Lower lobe of right lung (tissue), 2 donors: ENCODE results near the gene MICAL1. TPM values are rescaled to one million over a fixed set of nuclear protein-coding genes. Genes with fewer than 3 reads are reported as not detected.
A peak's percentile ranks its signal among the peaks of the same experiment; 100 is the strongest.

Experiments
- ATAC-seq, 2 donors: fragments of 200-7000 bp; cut with Tn5 transposase; one replicate each; pipeline ENCODE4 v1.9.1; 2020 to 2022; ENCODE audit warnings: mild to moderate bottlenecking in 2 of 2, moderate library complexity in 2 of 2
- DNase-seq: peaks from one replicate; pipeline ENCODE4 v3.0.0-alpha.2; 2020
- H3K27ac ChIP-seq: fragments of 200-600 bp; one replicate; pipeline ENCODE4 v1.8.0; 2022
- H3K27me3 ChIP-seq: fragments of 200-600 bp; one replicate; pipeline ENCODE4 v1.8.0; 2022; ENCODE audit warnings: low read depth
- H3K36me3 ChIP-seq: fragments of 200-600 bp; one replicate; pipeline ENCODE4 v1.8.0; 2022; ENCODE audit warnings: mild to moderate bottlenecking
- H3K4me1 ChIP-seq: fragments of 200-600 bp; one replicate; pipeline ENCODE4 v1.8.0; 2022
- H3K4me3 ChIP-seq: fragments of 200-600 bp; one replicate; pipeline ENCODE4 v1.8.0; 2022; ENCODE audit warnings: mild to moderate bottlenecking
- H3K9me3 ChIP-seq: fragments of 200-600 bp; one replicate; pipeline ENCODE4 v1.8.0; 2022
- intact Hi-C: fragments of 100-400 bp; cut with DNase I; formaldehyde crosslinking; loops from one replicate; pipeline ENCODE4 v1.11.0; 2022
- total RNA-seq: library from RNA; stranded (reverse); fragmentation: NEBNext Ultra II Directional; extraction: Animal tissue kit (Norgen Biotek cat#: 25700); gene quantifications from one replicate; pipeline ENCODE4 v1.2.1, GENCODE V29; 2021
- TF ChIP-seq, protein P1 (sequence below): fragments of 200-600 bp; IDR thresholded peaks from one replicate; pipeline ENCODE4 v1.8.0; 2022; ENCODE audit warnings: antibody characterized with exemption, mild to moderate bottlenecking
- donor health status: DM: no; HTN: yes; CAD: no; lungs with severe emphysema.

MICAL1 gene
- total RNA-seq, 1 donor from 2014 or later: 79.4 TPM

DNA sequence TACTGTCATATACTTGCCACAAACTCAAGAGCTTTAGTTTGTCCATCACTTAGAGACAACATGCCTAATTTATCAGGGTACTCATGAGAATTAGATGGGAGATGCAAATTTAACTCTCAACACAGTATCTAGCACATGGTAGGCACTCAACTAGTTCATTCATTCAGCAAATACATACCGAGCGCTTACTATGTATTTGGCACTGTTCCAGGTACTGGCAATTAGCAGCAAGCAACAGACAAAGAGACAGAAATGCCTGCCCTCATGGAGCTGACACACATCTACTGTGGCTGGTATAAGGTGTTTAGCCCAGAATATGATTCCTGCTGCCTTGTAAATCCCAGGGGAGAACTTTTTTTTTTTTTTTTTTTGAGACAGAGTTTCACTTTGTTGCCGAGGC lies 4.8 kb downstream of the MICAL1 start:
- Histone ChIP-seq H3K27ac (no peak overlapping the region), H3K4me1 (peaks cover 16% of the 10 kb centered on the region), H3K4me3 (no peak overlapping the region), H3K36me3 (peaks cover 43% of the 10 kb centered on the region), H3K27me3 (no peaks in the 10 kb centered on the region), H3K9me3 (no peaks in the 10 kb centered on the region)
- ATAC-seq (no peak), DNase-seq (no peak)
- TF ChIP-seq, protein P1, sequence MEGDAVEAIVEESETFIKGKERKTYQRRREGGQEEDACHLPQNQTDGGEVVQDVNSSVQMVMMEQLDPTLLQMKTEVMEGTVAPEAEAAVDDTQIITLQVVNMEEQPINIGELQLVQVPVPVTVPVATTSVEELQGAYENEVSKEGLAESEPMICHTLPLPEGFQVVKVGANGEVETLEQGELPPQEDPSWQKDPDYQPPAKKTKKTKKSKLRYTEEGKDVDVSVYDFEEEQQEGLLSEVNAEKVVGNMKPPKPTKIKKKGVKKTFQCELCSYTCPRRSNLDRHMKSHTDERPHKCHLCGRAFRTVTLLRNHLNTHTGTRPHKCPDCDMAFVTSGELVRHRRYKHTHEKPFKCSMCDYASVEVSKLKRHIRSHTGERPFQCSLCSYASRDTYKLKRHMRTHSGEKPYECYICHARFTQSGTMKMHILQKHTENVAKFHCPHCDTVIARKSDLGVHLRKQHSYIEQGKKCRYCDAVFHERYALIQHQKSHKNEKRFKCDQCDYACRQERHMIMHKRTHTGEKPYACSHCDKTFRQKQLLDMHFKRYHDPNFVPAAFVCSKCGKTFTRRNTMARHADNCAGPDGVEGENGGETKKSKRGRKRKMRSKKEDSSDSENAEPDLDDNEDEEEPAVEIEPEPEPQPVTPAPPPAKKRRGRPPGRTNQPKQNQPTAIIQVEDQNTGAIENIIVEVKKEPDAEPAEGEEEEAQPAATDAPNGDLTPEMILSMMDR: no peak
- intact Hi-C loops: no loop called here

DNA sequence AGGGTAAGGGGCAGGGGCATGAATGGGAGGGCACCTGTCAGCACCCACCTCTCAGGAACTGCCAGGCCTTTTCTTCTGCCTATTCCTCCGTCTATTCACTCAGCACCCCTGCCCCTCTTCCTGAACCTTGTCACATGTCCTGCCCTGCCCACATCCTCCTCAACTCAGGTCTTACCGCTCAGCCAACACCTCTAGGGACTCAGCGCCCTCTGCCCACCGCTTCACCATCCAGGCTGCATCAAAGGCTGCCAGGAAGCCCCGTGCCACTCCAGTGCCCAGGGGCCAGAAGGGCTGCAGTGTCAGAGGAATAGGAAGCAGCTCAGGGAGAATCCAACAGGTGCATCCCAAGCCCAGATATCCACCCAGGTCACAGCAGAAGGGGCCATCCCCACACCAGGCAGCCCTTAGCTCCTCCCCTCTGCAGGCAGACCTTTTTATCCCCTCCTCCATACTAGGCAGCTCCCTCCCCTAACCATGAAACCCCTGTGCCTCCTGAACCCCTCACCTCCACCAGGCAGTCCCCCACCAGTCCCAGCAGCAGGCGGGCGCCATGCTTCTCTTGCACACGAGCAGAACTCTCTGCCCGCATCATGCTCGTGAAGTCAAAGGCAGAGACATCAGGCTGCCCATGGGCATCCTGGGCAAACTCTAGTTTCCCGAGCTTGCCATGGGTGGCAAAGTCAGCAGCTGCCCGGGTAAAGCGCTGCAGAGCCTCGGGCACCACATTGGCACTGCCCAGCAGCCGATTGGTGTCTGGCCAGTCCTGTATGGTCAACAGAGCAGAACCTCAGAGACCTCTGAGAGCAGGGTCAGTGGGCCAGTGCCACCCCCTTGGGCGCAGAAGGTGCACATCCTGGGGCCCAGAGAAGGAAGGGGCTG lies 5.5 kb downstream of the MICAL1 start:
- no peak for DNase-seq
- Histone ChIP-seq H3K4me3 (no peak overlapping the region), H3K36me3 (peaks cover 51% of the 10 kb centered on the region), H3K4me1 (peaks cover 14% of the 10 kb centered on the region), H3K27me3 (no peaks in the 10 kb centered on the region), H3K9me3 (no peaks in the 10 kb centered on the region), H3K27ac (no peak overlapping the region)
- intact Hi-C loops: no loop called here
- TF ChIP-seq, protein P1: no peak
- no peak for ATAC-seq

DNA sequence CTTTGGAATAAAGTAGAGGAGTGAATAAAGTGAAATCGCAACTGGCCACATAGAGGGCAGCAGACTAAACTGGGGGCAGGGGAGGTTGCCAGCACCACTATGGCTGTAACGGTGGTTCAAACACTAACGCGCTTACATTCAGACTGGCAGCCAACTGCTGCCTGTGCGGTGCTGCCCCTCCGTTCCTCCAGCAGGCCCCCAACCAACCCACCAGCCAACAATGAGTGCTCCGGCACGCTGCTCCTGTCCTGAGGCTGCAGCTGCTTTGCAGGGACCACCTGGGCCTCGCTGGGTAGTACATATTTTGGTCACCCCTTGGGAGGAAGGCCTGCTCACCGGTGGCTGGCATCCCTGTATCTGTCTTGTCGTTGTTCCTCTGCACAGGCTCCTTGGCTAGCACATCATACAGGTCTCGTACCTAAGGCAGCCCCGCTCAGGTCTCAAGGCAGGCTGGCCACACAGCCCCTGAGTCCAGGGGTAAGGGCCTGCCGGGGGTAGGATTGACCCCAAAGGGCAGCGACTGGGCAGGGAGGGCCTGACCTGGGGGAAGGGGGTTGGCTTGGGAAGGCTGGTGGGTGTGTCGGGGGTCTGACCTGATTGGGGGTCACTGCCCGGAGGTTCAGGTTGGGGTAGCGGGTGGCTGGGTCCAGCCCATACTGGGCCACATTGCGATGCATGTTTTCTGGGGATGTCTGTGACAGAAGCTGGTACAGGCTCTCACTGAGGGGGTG lies 6.3 kb downstream of the MICAL1 start:
- ATAC-seq: no peak
- DNase-seq: no peak
- no peak overlapping the region for H3K4me3 ChIP-seq
- intact Hi-C loops: no loop called here
- TF ChIP-seq, protein P1: no peak
- no peaks in the 10 kb centered on the region for H3K9me3 ChIP-seq
- no peaks in the 10 kb centered on the region for H3K27me3 ChIP-seq
- no peak overlapping the region for H3K27ac ChIP-seq
- peaks cover 6% of the 10 kb centered on the region for H3K4me1 ChIP-seq
- peaks cover 59% of the 10 kb centered on the region for H3K36me3 ChIP-seq

DNA sequence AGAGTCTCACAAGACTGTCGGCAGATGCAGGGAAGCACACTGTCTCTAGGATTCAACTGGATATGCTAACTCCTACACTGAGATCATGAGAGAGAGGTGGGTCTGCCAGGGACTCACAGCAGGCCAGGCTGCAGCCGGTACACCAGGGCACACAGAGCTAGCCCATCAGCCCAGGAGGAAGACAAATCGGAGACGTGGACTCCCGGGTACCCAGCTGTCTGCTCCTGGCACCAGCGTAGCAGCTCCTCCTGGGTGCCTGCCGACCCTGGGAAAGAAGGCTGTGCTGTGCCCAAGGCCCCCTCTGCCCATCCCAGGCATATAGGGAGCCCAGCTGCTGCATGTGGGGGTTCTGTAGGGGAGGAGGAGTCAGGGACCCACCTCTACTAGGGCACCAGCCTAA lies 7.0 kb downstream of the MICAL1 start:
- intact Hi-C loops: no loop called here
- H3K36me3 ChIP-seq: peaks cover 65% of the 10 kb centered on the region
- H3K4me1 ChIP-seq: peaks cover under 1% of the 10 kb centered on the region
- H3K9me3 ChIP-seq: no peaks in the 10 kb centered on the region
- H3K27ac ChIP-seq: no peak overlapping the region
- DNase-seq: no peak
- TF ChIP-seq, protein P1: no peak
- no peak overlapping the region for H3K4me3 ChIP-seq
- no peaks in the 10 kb centered on the region for H3K27me3 ChIP-seq
- ATAC-seq: no peak

DNA sequence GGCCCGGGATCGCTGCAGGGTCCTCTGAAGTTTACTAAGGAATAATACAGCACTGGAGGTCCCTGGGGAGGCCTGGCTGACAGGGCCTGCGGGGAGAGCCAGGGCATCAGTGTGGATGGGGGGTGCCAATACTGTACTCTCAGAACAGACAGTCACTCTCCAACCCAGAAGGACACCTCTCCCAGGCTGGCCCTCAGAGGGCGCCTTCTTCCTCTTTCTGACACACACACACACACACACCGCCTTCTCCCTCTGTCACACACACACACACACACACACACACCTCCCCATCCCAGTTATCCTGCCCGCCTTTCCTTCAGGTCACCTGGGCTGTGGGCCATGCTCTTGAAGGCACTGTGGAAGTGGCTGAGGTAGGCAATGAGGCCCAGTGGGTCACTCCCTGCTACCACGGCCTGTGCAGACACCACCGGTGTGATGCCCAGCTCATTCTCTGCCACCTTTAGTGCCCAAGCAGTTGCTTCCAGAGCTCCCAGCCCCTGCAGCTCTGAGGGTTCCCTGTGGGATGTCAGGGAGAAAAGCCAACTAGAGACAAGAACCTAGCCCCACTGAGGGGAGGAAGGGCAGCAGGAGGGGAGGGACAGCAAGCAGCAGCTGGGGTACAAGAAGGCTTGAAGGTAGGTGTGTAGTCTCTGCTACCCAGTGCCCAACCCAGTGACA lies 7.6 kb downstream of the MICAL1 start:
- no peaks in the 10 kb centered on the region for H3K4me1 ChIP-seq
- peaks cover 66% of the 10 kb centered on the region for H3K36me3 ChIP-seq
- TF ChIP-seq, protein P1: no peak
- ATAC-seq (peak in 1 of 2 donors; percentile 14), DNase-seq (no peak)
- no peaks in the 10 kb centered on the region for H3K27me3 ChIP-seq
- no peak overlapping the region for H3K4me3 ChIP-seq
- intact Hi-C loops: no loop called here
- no peaks in the 10 kb centered on the region for H3K9me3 ChIP-seq
- no peak overlapping the region for H3K27ac ChIP-seq
